SU-DHL-6 (cell line): ENCODE data around the gene SUDS3.

Source experiments
- CTCF ChIP-seq: fragments of 200-600 bp; sonication (generic); IDR thresholded peaks from one replicate; pipeline ENCODE4 v1.5.1; 2017; ENCODE audit warnings: antibody characterized with exemption, mild to moderate bottlenecking, low read length, moderate library complexity; ENCODE audit not compliant: insufficient read depth, poor library complexity, severe bottlenecking
- EZH2phosphoT487 ChIP-seq: fragments of 200-600 bp; sonication (generic), shearing (Covaris generic); conservative IDR thresholded peaks from 2 replicates; pipeline ENCODE4 v1.6.1; 2018; ENCODE audit warnings: mild to moderate bottlenecking, antibody characterized with exemption, low read length, moderate library complexity, mixed read lengths

- TF ChIP-seq CTCF (no peak), EZH2phosphoT487 (no peak)
Observed at GRCh38 chr12:118344829-118345228, 31.5 kb upstream of the SUDS3 start.
